Activated T-helper 1 cell treated with anti-CD3 and anti-CD28 coated beads, Interleukin-12 subunit alpha, Interleukin-12 subunit beta, Interleukin-2, Interleukin-4 antibody, amounts not matched to agents 30 ng/mL and 10 ng/mL and 1 ng/mL, durations not matched to agents 14 hours and 24 hours and 36 hours (primary cell): Measurements from ENCODE around the gene ODAD3. TPM values are rescaled to one million over a fixed set of nuclear protein-coding genes. Genes with fewer than 3 reads are reported as not detected.
"Not testable (repeated sequence)": the region's sequence is repeated elsewhere in the genome, so short reads cannot be mapped to it uniquely, and the experiment has no call there.

Experiments
- DNase-seq: peaks from one replicate; pipeline ENCODE4 v3.0.0; 2021; ENCODE audit warnings: low spot score
- H3K27ac Mint-ChIP-seq: one replicate; pipeline ENCODE4 v1.8.0; 2021; ENCODE audit warnings: mild to moderate bottlenecking, mixed read lengths
- H3K27me3 Mint-ChIP-seq: one replicate; pipeline ENCODE4 v1.8.0; 2022; ENCODE audit warnings: mild to moderate bottlenecking, moderate library complexity, mixed read lengths; ENCODE audit not compliant: insufficient read depth
- H3K36me3 Mint-ChIP-seq: one replicate; pipeline ENCODE4 v1.8.0; 2021; ENCODE audit warnings: low read depth, mixed read lengths
- H3K4me1 Mint-ChIP-seq: one replicate; pipeline ENCODE4 v1.8.0; 2021; ENCODE audit warnings: low read depth, mixed read lengths
- H3K4me3 Mint-ChIP-seq: one replicate; pipeline ENCODE4 v1.8.0; 2021; ENCODE audit warnings: mild to moderate bottlenecking, moderate library complexity, mixed read lengths
- H3K9me3 Mint-ChIP-seq: one replicate; pipeline ENCODE4 v1.8.0; 2021; ENCODE audit warnings: mixed read lengths
- intact Hi-C: fragments of 100-400 bp; cut with micrococcal nuclease; formaldehyde crosslinking; loops from one replicate; pipeline ENCODE4 v1.15.1; 2024
- total RNA-seq: library from RNA; stranded (reverse); gene quantifications from 2 replicates; pipeline ENCODE4 v1.2.3, GENCODE V29; 2022

Gene ODAD3
- total RNA-seq, 1 donor from 2014 or later: not detected

GRCh38 chr19:11379269-11379845, 55.6 kb downstream of the ODAD3 start:
- DNase-seq, H3K9me3 Mint-ChIP-seq, intact Hi-C loops, H3K4me3 Mint-ChIP-seq, H3K27me3 Mint-ChIP-seq: not testable (repeated sequence)
- H3K36me3 Mint-ChIP-seq: peaks cover 19% of the 10 kb centered on the region
- H3K27ac Mint-ChIP-seq: peak overlapping the region; percentile 27
- H3K4me1 Mint-ChIP-seq: peaks cover 36% of the 10 kb centered on the region

- intact Hi-C loops: no loop called here
- Mint-ChIP-seq H3K9me3 (no peaks in the 10 kb centered on the region), H3K27ac (peak overlapping the region; percentile 84), H3K27me3 (peaks cover 7% of the 10 kb centered on the region), H3K4me1 (peaks cover 36% of the 10 kb centered on the region), H3K4me3 (peak overlapping the region; percentile 64), H3K36me3 (peaks cover 19% of the 10 kb centered on the region)
- no peak for DNase-seq
Measured at GRCh38 chr19:11378319-11379189, 56.4 kb downstream of the ODAD3 start.

- H3K4me3 Mint-ChIP-seq: no peak overlapping the region
Measured at GRCh38 chr19:11377756-11378155, 57.2 kb downstream of the ODAD3 start.

GRCh38 chr19:11377237-11377636, 57.7 kb downstream of the ODAD3 start:
- Mint-ChIP-seq H3K36me3 (peaks cover 19% of the 10 kb centered on the region), H3K27ac (peak overlapping the region; percentile 88), H3K4me1 (peaks cover 41% of the 10 kb centered on the region), H3K9me3 (no peaks in the 10 kb centered on the region), H3K4me3 (peak overlapping the region; percentile 66), H3K27me3 (no peaks in the 10 kb centered on the region)
- intact Hi-C loops: no loop called here
- DNase-seq: no peak

More at GRCh38 chr19:11377756-11378155, 57.2 kb downstream of the ODAD3 start:
- Mint-ChIP-seq H3K36me3 (peaks cover 19% of the 10 kb centered on the region), H3K27ac (peak overlapping the region; percentile 51), H3K9me3 (no peaks in the 10 kb centered on the region), H3K4me1 (peaks cover 41% of the 10 kb centered on the region), H3K27me3 (peaks cover 2% of the 10 kb centered on the region)
- intact Hi-C loops: no loop called here
- DNase-seq: no peak

- H3K9me3 Mint-ChIP-seq: no peaks in the 10 kb centered on the region
- H3K4me1 Mint-ChIP-seq: peaks cover 39% of the 10 kb centered on the region
- H3K27ac Mint-ChIP-seq: no peak overlapping the region
- no peaks in the 10 kb centered on the region for H3K27me3 Mint-ChIP-seq
- peaks cover 19% of the 10 kb centered on the region for H3K36me3 Mint-ChIP-seq
- intact Hi-C loops: loop anchor here (1.0 to 2.0 kb wide), 6 partner anchors 20 to 222 kb away; partner anchors contain the start of genes ECSIT, ODAD3, PLPPR2 and PRKCSH
- H3K4me3 Mint-ChIP-seq: no peak overlapping the region
- peak; percentile 75 for DNase-seq
Measured at GRCh38 chr19:11375143-11375948, 59.6 kb downstream of the ODAD3 start.

- peaks cover 31% of the 10 kb centered on the region for H3K4me1 Mint-ChIP-seq
- intact Hi-C loops: loop anchor here (1.0 to 2.0 kb wide), 8 partner anchors 19 to 223 kb away; partner anchors contain the start of genes CCDC159, ECSIT, ODAD3 and PLPPR2
- no peak within 1 kb of the TSS for H3K4me3 Mint-ChIP-seq
- DNase-seq: peak; percentile 97
- H3K27ac Mint-ChIP-seq: no peak within 1 kb of the TSS
- no peaks in the 10 kb centered on the region for H3K27me3 Mint-ChIP-seq
- H3K9me3 Mint-ChIP-seq: no peaks in the 10 kb centered on the region
- peaks cover 16% of the 10 kb centered on the region for H3K36me3 Mint-ChIP-seq
Measured at GRCh38 chr19:11374433-11375142, 60.3 kb downstream of the ODAD3 start, which contains the start of gene SWSAP1. Gene SWSAP1 (plus strand): TSS chr19:11374666. CDS start chr19:11374681, 15 bp downstream.

GRCh38 chr19:11373885-11374432, 61.0 kb downstream of the ODAD3 start:
- no peak overlapping the region for H3K4me3 Mint-ChIP-seq

GRCh38 chr19:11373166-11373884, 61.6 kb downstream of the ODAD3 start:
- Mint-ChIP-seq H3K36me3 (peaks cover 18% of the 10 kb centered on the region), H3K27ac (no peak overlapping the region), H3K9me3 (no peaks in the 10 kb centered on the region), H3K4me1 (peaks cover 24% of the 10 kb centered on the region), H3K27me3 (no peaks in the 10 kb centered on the region), H3K4me3 (peak overlapping the region; percentile 1)
- no peak for DNase-seq
- intact Hi-C loops: no loop called here

More at GRCh38 chr19:11373885-11374432, 61.0 kb downstream of the ODAD3 start:
- Mint-ChIP-seq H3K4me1 (peaks cover 30% of the 10 kb centered on the region), H3K36me3 (peaks cover 19% of the 10 kb centered on the region), H3K9me3 (no peaks in the 10 kb centered on the region), H3K27me3 (no peaks in the 10 kb centered on the region), H3K27ac (no peak overlapping the region)
- no peak for DNase-seq
- intact Hi-C loops: loop anchor here (1.0 to 2.0 kb wide), 4 partner anchors 28 to 219 kb away; partner anchors contain the start of genes CCDC159, SPC24, TMEM205 and ZNF653

- Mint-ChIP-seq H3K27me3 (no peaks in the 10 kb centered on the region), H3K4me1 (peaks cover 8% of the 10 kb centered on the region), H3K36me3 (peaks cover 9% of the 10 kb centered on the region), H3K27ac (no peak overlapping the region), H3K4me3 (no peak overlapping the region), H3K9me3 (no peaks in the 10 kb centered on the region)
- intact Hi-C loops: no loop called here
- DNase-seq: no peak
Measured at GRCh38 chr19:11370744-11371143, 64.2 kb downstream of the ODAD3 start.
